Peyer's patch (tissue), 4 donors: ENCODE results near the gene BCR.

Source experiments
- POLR2A ChIP-seq, 2 donors: fragments of 450-650 bp; IDR thresholded peaks; one replicate each; pipeline ENCODE4 v1.5.1; 2017; ENCODE audit warnings: antibody characterized with exemption in 2 of 2, mild to moderate bottlenecking in 2 of 2, moderate library complexity in 2 of 2
- TF ChIP-seq, protein P1 (sequence below), 6 experiments: fragments of 450-650 bp in 4 of 6; fragments of 200-600 bp in 2 of 6; sonication (generic) in 1 of 6; IDR thresholded peaks; one replicate each; pipeline ENCODE4 v1.5.1; 2017 to 2019; ENCODE audit warnings: antibody characterized with exemption in 6 of 6, mild to moderate bottlenecking in 3 of 6, moderate library complexity in 1 of 6

DNA sequence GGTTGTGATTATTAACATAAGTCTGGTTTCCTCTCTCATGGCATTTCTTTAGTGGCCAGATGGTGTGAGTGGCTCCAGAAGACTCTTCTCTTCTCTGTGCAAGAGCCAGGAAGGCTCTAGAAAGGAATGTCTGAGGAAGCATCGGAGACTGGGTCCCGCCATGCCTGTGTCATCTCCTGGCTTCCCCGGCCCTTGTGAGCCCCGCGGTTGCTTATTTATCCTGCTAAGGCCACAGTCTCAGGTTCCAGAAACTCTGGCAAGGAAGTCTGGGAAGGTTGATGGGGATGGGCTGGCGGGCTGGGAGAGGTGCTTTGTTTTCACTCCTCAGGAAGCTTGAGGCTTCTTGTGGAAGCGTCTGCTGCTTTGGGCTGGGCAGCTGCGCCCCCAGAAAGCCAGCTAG lies 18.9 kb downstream of the BCR start:
- TF ChIP-seq POLR2A (IDR thresholded peaks at IDR 0.05): no peak
- TF ChIP-seq, protein P1, sequence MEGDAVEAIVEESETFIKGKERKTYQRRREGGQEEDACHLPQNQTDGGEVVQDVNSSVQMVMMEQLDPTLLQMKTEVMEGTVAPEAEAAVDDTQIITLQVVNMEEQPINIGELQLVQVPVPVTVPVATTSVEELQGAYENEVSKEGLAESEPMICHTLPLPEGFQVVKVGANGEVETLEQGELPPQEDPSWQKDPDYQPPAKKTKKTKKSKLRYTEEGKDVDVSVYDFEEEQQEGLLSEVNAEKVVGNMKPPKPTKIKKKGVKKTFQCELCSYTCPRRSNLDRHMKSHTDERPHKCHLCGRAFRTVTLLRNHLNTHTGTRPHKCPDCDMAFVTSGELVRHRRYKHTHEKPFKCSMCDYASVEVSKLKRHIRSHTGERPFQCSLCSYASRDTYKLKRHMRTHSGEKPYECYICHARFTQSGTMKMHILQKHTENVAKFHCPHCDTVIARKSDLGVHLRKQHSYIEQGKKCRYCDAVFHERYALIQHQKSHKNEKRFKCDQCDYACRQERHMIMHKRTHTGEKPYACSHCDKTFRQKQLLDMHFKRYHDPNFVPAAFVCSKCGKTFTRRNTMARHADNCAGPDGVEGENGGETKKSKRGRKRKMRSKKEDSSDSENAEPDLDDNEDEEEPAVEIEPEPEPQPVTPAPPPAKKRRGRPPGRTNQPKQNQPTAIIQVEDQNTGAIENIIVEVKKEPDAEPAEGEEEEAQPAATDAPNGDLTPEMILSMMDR (IDR thresholded peaks at IDR 0.05): no peak
